Sigmoid colon (tissue), 4 donors: ENCODE results near the gene CCR7.

Experiments used
- CTCF ChIP-seq, 4 experiments: fragments of 450-650 bp in 3 of 4; fragments of 200-600 bp in 1 of 4; IDR thresholded peaks; one replicate each; pipeline ENCODE4 v1.5.1; 2016 to 2019; ENCODE audit warnings: antibody characterized with exemption in 4 of 4, mild to moderate bottlenecking in 3 of 4, moderate library complexity in 2 of 4
- EP300 ChIP-seq, 4 donors: sonication (generic); formaldehyde crosslinking; IDR thresholded peaks; one replicate each; pipeline ENCODE4 v1.6.1; 2017; ENCODE audit warnings: antibody characterized with exemption in 4 of 4
- POLR2AphosphoS5 ChIP-seq, 4 donors: sonication (generic); formaldehyde crosslinking; IDR thresholded peaks; one replicate each; pipeline ENCODE4 v1.6.1; 2017; ENCODE audit warnings: antibody characterized with exemption in 4 of 4

- TF ChIP-seq CTCF (IDR thresholded peaks at IDR 0.05) (no peak), POLR2AphosphoS5 (IDR thresholded peaks at IDR 0.05) (no peak), EP300 (IDR thresholded peaks at IDR 0.05) (no peak)
These were observed 30.7 kb downstream of the CCR7 start for GRCh38 chr17:40534371-40535189.
